Measurements from ENCODE around the gene APBA2. TPM values are rescaled to one million over a fixed set of nuclear protein-coding genes. Genes with fewer than 3 reads are reported as not detected.

The APBA2 gene
- total RNA-seq, 1 donor from 2014 or later, result 42.1 TPM

DNA sequence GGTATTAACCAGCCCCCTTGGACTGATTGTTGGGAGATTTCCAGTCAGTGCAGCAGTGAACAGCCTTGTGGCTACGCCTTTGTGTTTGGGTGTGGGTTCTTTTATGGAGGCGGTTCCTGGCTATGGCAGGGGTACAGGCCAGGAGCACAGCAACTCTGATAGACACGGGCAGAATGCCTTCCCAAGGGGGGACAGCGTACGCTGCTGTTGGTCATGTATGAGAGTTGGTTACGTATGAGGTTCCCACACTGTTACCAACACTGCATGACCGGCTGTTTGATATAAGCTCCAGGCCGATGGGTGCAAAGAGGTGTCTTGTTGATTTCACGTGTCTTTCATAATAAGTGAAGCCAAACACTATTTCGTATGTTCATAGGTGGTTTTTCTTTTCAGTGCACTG lies 196.0 kb downstream of the APBA2 start:
- DNase-seq (ENCODE audit: low read depth, low spot score), result no peak

- no peak for DNase-seq (ENCODE audit: low read depth, low spot score)
Measured at GRCh38 chr15:29083161-29083560, 197.4 kb downstream of the APBA2 start.

GRCh38 chr15:29083858-29084257 lies 198.1 kb downstream of the APBA2 start:
- DNase-seq (ENCODE audit: low read depth, low spot score), result no peak

DNA sequence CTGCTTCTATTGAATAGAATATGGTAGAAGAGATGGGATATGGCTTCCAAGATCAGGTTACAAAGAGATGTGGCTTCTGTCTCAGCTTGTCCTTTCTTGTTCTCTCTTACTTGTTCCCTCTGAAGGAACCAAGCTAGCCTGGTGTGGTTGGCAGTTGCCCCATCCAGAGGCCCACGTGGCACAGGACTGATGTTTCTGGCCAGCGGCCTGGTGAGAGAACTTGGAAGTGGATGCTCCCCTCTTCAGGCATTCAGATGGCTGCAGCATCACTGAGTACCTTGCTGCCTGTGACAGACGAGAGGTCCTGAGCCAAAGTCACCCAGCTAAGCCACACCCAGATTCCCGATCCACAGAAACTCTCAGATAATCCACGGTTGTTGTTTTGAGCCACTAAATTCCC lies 200.2 kb downstream of the APBA2 start:
- DNase-seq (ENCODE audit: low read depth, low spot score), result no peak

DNA sequence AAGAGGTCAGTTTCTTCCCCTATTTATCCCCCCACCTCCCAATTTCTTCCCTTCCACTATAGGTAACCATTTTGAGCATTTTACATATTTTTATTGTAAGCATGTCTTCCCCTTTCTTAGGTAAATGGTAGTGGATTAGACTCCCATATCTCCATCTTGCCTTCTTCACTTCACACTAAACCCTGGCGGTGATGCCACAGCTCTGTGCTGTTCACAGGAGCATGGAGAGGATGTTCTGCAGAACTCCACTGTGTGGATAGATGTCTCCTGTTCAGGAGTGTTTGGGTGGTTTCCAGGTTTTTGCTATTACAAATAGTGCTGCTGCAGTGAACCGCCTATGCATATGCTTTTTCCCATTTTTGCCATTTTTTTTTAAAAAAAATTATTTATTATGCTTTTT lies 201.1 kb downstream of the APBA2 start:
- no peak for DNase-seq (ENCODE audit: low read depth, low spot score)

- DNase-seq (ENCODE audit: low read depth, low spot score), result no peak
Measured at GRCh38 chr15:29087521-29088285, 201.9 kb downstream of the APBA2 start.

- no peak for DNase-seq (ENCODE audit: low read depth, low spot score)
Measured at GRCh38 chr15:29088666-29089065, 202.9 kb downstream of the APBA2 start.

GRCh38 chr15:29089731-29090616 lies 204.2 kb downstream of the APBA2 start:
- no peak for DNase-seq (ENCODE audit: low read depth, low spot score)

DNA sequence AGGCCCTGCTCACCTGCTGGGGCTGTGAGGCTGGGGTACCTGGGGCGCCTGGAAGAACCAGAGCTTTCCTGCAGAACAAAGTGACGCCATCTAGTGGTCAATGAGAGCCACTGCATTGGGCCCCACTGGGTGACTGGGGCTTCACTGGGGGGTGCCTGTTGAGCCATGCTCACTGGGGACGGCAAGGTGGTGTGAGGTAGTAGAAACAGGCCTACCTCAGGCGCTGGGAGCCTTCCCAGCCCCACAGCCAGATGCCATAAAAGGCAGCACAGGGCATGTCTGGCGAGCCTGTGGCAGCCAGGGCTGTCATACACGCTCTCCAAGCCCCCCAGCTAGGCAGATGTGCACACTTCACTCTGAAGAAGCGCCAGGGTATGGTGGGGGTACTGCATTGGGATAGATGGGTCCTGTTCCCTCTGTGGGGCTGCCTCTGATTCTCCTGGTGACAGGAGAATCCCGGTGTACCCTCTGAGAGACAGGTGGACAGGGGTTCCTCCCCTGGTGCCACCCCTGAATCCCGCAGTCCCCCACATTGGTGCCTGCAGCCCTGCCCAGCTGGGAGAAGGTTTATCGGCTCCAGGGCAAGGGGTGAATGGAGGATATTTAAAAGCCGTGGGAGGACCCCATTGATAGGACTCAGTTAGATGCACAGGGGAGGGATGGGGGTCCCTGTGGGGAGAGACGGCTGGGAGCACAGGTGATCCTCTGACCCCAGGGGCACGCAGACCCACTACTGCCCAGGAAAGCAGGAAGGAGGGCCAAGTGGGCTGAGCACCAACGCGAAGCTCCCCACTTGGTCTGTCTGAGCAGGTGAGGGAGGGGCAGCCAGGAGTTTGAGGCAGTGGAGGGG lies 205.1 kb downstream of the APBA2 start:
- DNase-seq (ENCODE audit: low read depth, low spot score), result no peak

- DNase-seq (ENCODE audit: low read depth, low spot score), result no peak
Measured at GRCh38 chr15:29091666-29092065, 205.9 kb downstream of the APBA2 start.

DNA sequence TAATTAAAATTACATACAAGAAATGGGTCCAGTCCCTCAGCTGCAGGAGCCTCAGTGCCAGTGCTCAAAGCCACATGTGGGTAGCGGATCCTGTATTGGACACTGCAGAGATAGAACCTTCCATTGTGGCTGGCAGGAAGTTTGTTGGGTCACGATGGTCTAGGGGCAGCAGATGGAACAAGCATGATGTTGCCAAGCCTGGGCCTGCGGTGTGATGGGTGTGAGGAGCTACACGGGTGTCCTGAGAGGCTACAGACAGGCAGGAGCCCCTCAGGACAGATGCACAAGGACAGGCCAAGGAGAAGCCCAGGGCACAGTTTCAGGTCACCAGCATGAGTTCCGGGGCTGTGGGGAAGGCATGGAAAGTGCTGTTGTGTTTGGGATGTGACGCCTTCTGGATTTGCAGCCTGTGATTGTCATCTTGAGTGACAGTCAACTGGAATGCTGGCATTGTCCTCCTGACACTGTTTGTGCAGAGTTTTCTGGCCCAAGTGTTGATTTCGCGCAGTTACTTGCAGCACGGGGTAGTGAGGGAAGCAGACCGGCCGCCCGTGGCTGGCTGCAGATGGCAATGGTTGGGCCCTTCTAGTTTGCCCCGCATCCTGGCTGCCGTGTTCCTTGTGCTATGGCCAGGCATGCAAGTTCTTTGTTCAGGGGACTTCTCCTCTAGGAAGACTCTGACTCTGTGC lies 206.7 kb downstream of the APBA2 start:
- DNase-seq (ENCODE audit: low read depth, low spot score), result no peak

DNA sequence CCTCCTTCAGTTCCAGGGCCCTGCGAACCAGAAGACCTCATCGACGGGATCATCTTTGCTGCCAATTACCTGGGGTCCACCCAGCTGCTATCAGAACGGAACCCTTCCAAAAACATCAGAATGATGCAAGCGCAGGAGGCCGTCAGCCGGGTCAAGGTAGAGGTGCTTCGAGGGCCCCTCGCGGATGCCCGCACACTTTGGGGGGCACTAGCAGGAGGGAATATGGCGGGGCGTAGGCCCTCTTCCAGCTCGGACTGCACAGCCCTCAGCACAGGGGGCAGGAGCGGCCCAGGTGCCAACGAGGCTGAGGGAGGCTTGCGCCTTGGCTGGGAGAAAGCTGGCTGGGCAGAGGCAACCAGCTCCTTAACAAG lies 207.3 kb downstream of the APBA2 start:
- no peak for DNase-seq (ENCODE audit: low read depth, low spot score)

DNA sequence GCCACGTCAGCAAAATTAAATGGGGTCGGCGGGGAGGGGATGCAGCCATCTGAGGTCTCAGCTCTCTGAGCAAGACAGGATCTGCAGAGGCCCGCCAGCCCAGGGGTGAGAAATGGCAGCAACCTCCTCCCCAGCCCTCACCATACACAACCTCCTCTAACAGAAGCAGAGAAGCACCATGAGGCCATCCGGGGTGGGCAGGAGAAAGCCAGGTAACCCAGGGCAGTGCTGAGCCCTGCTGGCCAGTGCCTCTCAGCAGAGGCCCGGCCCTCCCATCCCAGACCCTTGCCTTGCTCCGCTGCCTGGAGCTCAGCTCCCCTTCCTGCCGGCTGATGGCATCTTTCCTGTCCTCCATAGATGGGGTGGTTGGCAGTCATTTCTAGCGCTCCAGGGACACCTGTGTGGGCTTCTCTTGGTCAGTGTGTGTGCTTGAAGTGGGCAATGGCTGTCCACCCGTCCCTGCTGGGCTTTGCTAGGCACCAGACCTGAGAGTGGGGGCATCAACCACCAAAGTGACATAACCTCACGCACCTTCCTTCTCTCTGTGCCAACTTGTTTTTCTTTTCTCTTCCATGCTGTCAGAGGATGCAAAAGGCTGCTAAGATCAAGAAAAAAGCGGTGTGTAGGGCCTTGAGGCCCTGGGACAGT lies 208.0 kb downstream of the APBA2 start:
- no peak for DNase-seq (ENCODE audit: low read depth, low spot score)

GRCh38 chr15:29094711-29095110 lies 208.9 kb downstream of the APBA2 start:
- no peak for DNase-seq (ENCODE audit: low read depth, low spot score)

DNA sequence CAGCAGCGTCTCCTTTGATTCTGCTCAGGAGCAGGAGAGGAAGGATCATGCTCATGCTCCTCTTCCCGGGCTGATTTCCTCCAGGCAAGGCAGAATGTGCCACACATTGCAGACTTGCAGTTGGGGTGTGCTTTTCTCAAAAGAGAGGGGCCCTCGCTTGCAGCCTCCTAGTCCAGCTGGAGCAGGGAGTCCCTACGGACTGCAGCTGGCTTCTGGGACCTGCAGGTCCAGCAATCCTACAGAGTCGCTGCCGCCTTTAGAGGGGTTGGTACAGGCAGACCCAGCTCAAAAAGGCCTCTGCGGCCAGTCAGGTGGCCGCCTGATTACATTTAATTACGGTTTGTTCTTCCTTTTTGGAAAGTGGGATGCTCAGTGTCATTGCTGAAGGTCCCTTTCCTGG lies 210.0 kb downstream of the APBA2 start:
- no peak for DNase-seq (ENCODE audit: low read depth, low spot score)

DNA sequence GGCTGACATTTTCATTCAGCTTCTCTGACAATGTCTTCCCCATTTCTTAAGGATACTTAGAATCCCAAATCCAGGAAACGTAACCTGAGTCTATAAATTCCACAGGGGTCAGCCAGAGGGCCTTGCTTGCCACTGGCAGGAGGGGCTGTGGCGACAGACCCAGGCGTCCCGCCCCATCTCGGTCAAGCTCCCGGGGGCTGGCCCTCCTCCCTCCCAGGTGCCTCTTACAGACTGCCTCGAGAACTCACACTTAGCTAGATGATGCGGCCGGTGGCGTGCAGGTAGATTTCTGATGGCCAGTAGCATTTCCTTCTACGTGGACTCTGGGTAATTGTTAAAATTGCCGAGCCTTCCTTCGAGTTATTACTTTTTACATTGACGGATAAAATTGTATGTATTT lies 211.4 kb downstream of the APBA2 start:
- no peak for DNase-seq (ENCODE audit: low read depth, low spot score)

GRCh38 chr15:29097971-29098370 lies 212.2 kb downstream of the APBA2 start:
- DNase-seq (ENCODE audit: low read depth, low spot score), result no peak

- DNase-seq (ENCODE audit: low read depth, low spot score), result no peak
Measured at GRCh38 chr15:29098652-29099051, 212.9 kb downstream of the APBA2 start.

- no peak for DNase-seq (ENCODE audit: low read depth, low spot score)
Measured at GRCh38 chr15:29099131-29099880, 213.5 kb downstream of the APBA2 start.

- DNase-seq (ENCODE audit: low read depth, low spot score), result no peak
Measured at GRCh38 chr15:29100486-29101000, 214.8 kb downstream of the APBA2 start.

Measured in pulmonary artery endothelial cell (primary cell).